Central memory CD8-positive, alpha-beta T cell (primary cell): ENCODE results near the gene TMEM107.

Experiments
- ATAC-seq: fragments of 150-1000 bp; cut with Tn5 transposase; replicated peaks from 2 replicates; pipeline ENCODE4 v1.10.0; 2022; ENCODE audit warnings: mild to moderate bottlenecking, moderate FRiP score, moderate number of reproducible peaks; ENCODE audit not compliant: poor library complexity, severe bottlenecking; ENCODE audit errors: extremely low read depth
- DNase-seq, 2 donors: peaks; one replicate each; pipeline ENCODE4 v3.0.0; 2021; ENCODE audit warnings: low spot score in 2 of 2
- H3K27ac Mint-ChIP-seq: one replicate; pipeline ENCODE4 v1.8.0; 2022; ENCODE audit warnings: low read depth, mild to moderate bottlenecking, moderate library complexity, mixed read lengths
- H3K27me3 Mint-ChIP-seq: one replicate; pipeline ENCODE4 v1.8.0; 2022; ENCODE audit warnings: mixed read lengths
- H3K36me3 Mint-ChIP-seq: one replicate; pipeline ENCODE4 v1.8.0; 2022; ENCODE audit warnings: mild to moderate bottlenecking, moderate library complexity, mixed read lengths; ENCODE audit not compliant: insufficient read depth
- H3K4me1 Mint-ChIP-seq: one replicate; pipeline ENCODE4 v1.8.0; 2022; ENCODE audit warnings: mixed read lengths
- H3K4me3 Mint-ChIP-seq: one replicate; pipeline ENCODE4 v1.8.0; 2022; ENCODE audit warnings: mild to moderate bottlenecking, moderate library complexity, mixed read lengths
- H3K9me3 Mint-ChIP-seq: one replicate; pipeline ENCODE4 v1.8.0; 2022; ENCODE audit warnings: mixed read lengths

Gene TMEM107

GRCh38 chr17:8162997-8163977 lies 12.9 kb downstream of the TMEM107 start:
- Mint-ChIP-seq H3K9me3 (no peaks in the 10 kb centered on the region), H3K27me3 (no peaks in the 10 kb centered on the region), H3K27ac (peak overlapping the region; percentile 97), H3K4me3 (peak overlapping the region; percentile 88), H3K4me1 (peaks cover 58% of the 10 kb centered on the region), H3K36me3 (peaks cover 49% of the 10 kb centered on the region)
- DNase-seq (no peak), ATAC-seq (peak; percentile 4)

- H3K27ac Mint-ChIP-seq = peak within 1 kb of the TSS; percentile 97
- H3K4me1 Mint-ChIP-seq = peaks cover 58% of the 10 kb centered on the region
- ATAC-seq (peak; percentile 52), DNase-seq (peak; percentile 72 to 81)
- H3K4me3 Mint-ChIP-seq = peak within 1 kb of the TSS; percentile 88
- no peaks in the 10 kb centered on the region for H3K27me3 Mint-ChIP-seq
- H3K36me3 Mint-ChIP-seq = peaks cover 53% of the 10 kb centered on the region
- no peaks in the 10 kb centered on the region for H3K9me3 Mint-ChIP-seq
These were observed 13.8 kb downstream of the TMEM107 start, which contains the start of gene VAMP2 for GRCh38 chr17:8162233-8162996. Gene VAMP2, minus strand, starts transcription at chr17:8162948. Its CDS starts 69 bp downstream, at chr17:8162879.

GRCh38 chr17:8161289-8162232 lies 14.6 kb downstream of the TMEM107 start:
- ATAC-seq (no peak), DNase-seq (no peak)
- Mint-ChIP-seq H3K27ac (peak overlapping the region; percentile 97), H3K4me1 (peaks cover 58% of the 10 kb centered on the region), H3K9me3 (no peaks in the 10 kb centered on the region), H3K27me3 (no peaks in the 10 kb centered on the region), H3K4me3 (peak overlapping the region; percentile 88), H3K36me3 (peaks cover 53% of the 10 kb centered on the region)

- DNase-seq = no peak
- ATAC-seq = no peak
- Mint-ChIP-seq H3K4me1 (peaks cover 58% of the 10 kb centered on the region), H3K27me3 (no peaks in the 10 kb centered on the region), H3K36me3 (peaks cover 53% of the 10 kb centered on the region), H3K4me3 (peak overlapping the region; percentile 88), H3K9me3 (no peaks in the 10 kb centered on the region), H3K27ac (peak overlapping the region; percentile 97)
These were observed 15.4 kb downstream of the TMEM107 start for GRCh38 chr17:8160741-8161221.

GRCh38 chr17:8160224-8160577 lies 16.0 kb downstream of the TMEM107 start:
- H3K9me3 Mint-ChIP-seq = no peaks in the 10 kb centered on the region
- H3K36me3 Mint-ChIP-seq = peaks cover 57% of the 10 kb centered on the region
- peak overlapping the region; percentile 97 for H3K27ac Mint-ChIP-seq
- no peaks in the 10 kb centered on the region for H3K27me3 Mint-ChIP-seq
- H3K4me1 Mint-ChIP-seq = peaks cover 57% of the 10 kb centered on the region
- ATAC-seq (no peak), DNase-seq (no peak)
- peak overlapping the region; percentile 88 for H3K4me3 Mint-ChIP-seq

- Mint-ChIP-seq H3K36me3 (peaks cover 63% of the 10 kb centered on the region), H3K4me3 (peak overlapping the region; percentile 88), H3K9me3 (no peaks in the 10 kb centered on the region), H3K4me1 (peaks cover 52% of the 10 kb centered on the region), H3K27ac (peak overlapping the region; percentile 97), H3K27me3 (no peaks in the 10 kb centered on the region)
- DNase-seq (no peak), ATAC-seq (no peak)
These were observed 16.5 kb downstream of the TMEM107 start for GRCh38 chr17:8159459-8160223.

- peaks cover 45% of the 10 kb centered on the region for H3K4me1 Mint-ChIP-seq
- no peaks in the 10 kb centered on the region for H3K27me3 Mint-ChIP-seq
- H3K4me3 Mint-ChIP-seq = peak overlapping the region; percentile 47
- no peak for ATAC-seq
- peak overlapping the region; percentile 79 for H3K27ac Mint-ChIP-seq
- H3K36me3 Mint-ChIP-seq = peaks cover 64% of the 10 kb centered on the region
- DNase-seq = no peak
- H3K9me3 Mint-ChIP-seq = no peaks in the 10 kb centered on the region
These were observed 17.2 kb downstream of the TMEM107 start for GRCh38 chr17:8159032-8159400.

- Mint-ChIP-seq H3K27me3 (no peaks in the 10 kb centered on the region), H3K36me3 (peaks cover 64% of the 10 kb centered on the region), H3K27ac (peak overlapping the region; percentile 79), H3K4me3 (peak overlapping the region; percentile 47), H3K9me3 (no peaks in the 10 kb centered on the region), H3K4me1 (peaks cover 40% of the 10 kb centered on the region)
- DNase-seq = peak; percentile 82 to 88
- peak; percentile 3 for ATAC-seq
These were observed 17.7 kb downstream of the TMEM107 start for GRCh38 chr17:8158267-8159031.

GRCh38 chr17:8156246-8156992 lies 19.8 kb downstream of the TMEM107 start:
- no peak overlapping the region for H3K4me3 Mint-ChIP-seq
- ATAC-seq (peak; percentile 74), DNase-seq (peak; percentile 98 to 100)
- H3K36me3 Mint-ChIP-seq = peaks cover 72% of the 10 kb centered on the region
- no peak overlapping the region for H3K27ac Mint-ChIP-seq
- peaks cover 40% of the 10 kb centered on the region for H3K4me1 Mint-ChIP-seq
- no peaks in the 10 kb centered on the region for H3K9me3 Mint-ChIP-seq
- no peaks in the 10 kb centered on the region for H3K27me3 Mint-ChIP-seq

- Mint-ChIP-seq H3K4me3 (no peak overlapping the region), H3K36me3 (peaks cover 72% of the 10 kb centered on the region), H3K9me3 (no peaks in the 10 kb centered on the region), H3K27ac (no peak overlapping the region), H3K27me3 (no peaks in the 10 kb centered on the region), H3K4me1 (peaks cover 37% of the 10 kb centered on the region)
- peak; percentile 0 for ATAC-seq
- no peak for DNase-seq
These were observed 20.3 kb downstream of the TMEM107 start for GRCh38 chr17:8155996-8156245.
